Measurements from ENCODE around the gene MAML1.
"Not testable (repeated sequence)": the region's sequence is repeated elsewhere in the genome, so short reads cannot be mapped to it uniquely, and the experiment has no call there.

Gene MAML1

GRCh38 chr5:179724163-179724562 lies 8.5 kb upstream of the MAML1 start:
- no peak for DNase-seq
- H3K9me3 Mint-ChIP-seq = no peaks in the 10 kb centered on the region
- H3K27me3 Mint-ChIP-seq = no peaks in the 10 kb centered on the region
- peaks cover 7% of the 10 kb centered on the region for H3K4me1 Mint-ChIP-seq
- ATAC-seq = no peak
- H3K36me3 Mint-ChIP-seq (ENCODE audit: low read depth) = peaks cover 66% of the 10 kb centered on the region
- H3K4me3 Mint-ChIP-seq = no peak overlapping the region
- peak overlapping the region; percentile 70 for H3K27ac Mint-ChIP-seq

GRCh38 chr5:179727106-179727505 lies 5.5 kb upstream of the MAML1 start:
- H3K27me3 Mint-ChIP-seq = no peaks in the 10 kb centered on the region
- peaks cover 73% of the 10 kb centered on the region for H3K36me3 Mint-ChIP-seq (ENCODE audit: low read depth)
- DNase-seq = no peak
- no peak overlapping the region for H3K4me3 Mint-ChIP-seq
- H3K4me1 Mint-ChIP-seq = peaks cover 21% of the 10 kb centered on the region
- H3K9me3 Mint-ChIP-seq = no peaks in the 10 kb centered on the region
- H3K27ac Mint-ChIP-seq = no peak overlapping the region
- no peak for ATAC-seq

- no peaks in the 10 kb centered on the region for H3K27me3 Mint-ChIP-seq
- no peaks in the 10 kb centered on the region for H3K9me3 Mint-ChIP-seq
- peaks cover 28% of the 10 kb centered on the region for H3K4me1 Mint-ChIP-seq
- H3K27ac Mint-ChIP-seq = peak overlapping the region; percentile 59
- H3K4me3 Mint-ChIP-seq = no peak overlapping the region
- ATAC-seq (no peak), DNase-seq (no peak)
- peaks cover 58% of the 10 kb centered on the region for H3K36me3 Mint-ChIP-seq (ENCODE audit: low read depth)
Measured at GRCh38 chr5:179729303-179729702, 3.3 kb upstream of the MAML1 start.

GRCh38 chr5:179729727-179730126 lies 2.9 kb upstream of the MAML1 start:
- H3K36me3 Mint-ChIP-seq (ENCODE audit: low read depth) = peaks cover 58% of the 10 kb centered on the region
- DNase-seq (no peak), ATAC-seq (no peak)
- no peak overlapping the region for H3K4me3 Mint-ChIP-seq
- no peaks in the 10 kb centered on the region for H3K9me3 Mint-ChIP-seq
- H3K27me3 Mint-ChIP-seq = no peaks in the 10 kb centered on the region
- peaks cover 32% of the 10 kb centered on the region for H3K4me1 Mint-ChIP-seq
- peak overlapping the region; percentile 59 for H3K27ac Mint-ChIP-seq

GRCh38 chr5:179730356-179730755 lies 2.3 kb upstream of the MAML1 start:
- H3K9me3 Mint-ChIP-seq = no peaks in the 10 kb centered on the region
- peaks cover 33% of the 10 kb centered on the region for H3K4me1 Mint-ChIP-seq
- H3K36me3 Mint-ChIP-seq (ENCODE audit: low read depth) = peaks cover 58% of the 10 kb centered on the region
- no peak for ATAC-seq
- H3K4me3 Mint-ChIP-seq = no peak overlapping the region
- no peaks in the 10 kb centered on the region for H3K27me3 Mint-ChIP-seq
- DNase-seq = no peak
- H3K27ac Mint-ChIP-seq = peak overlapping the region; percentile 55

- ATAC-seq (no peak), DNase-seq (no peak)
- Mint-ChIP-seq H3K36me3 (ENCODE audit: low read depth) (peaks cover 58% of the 10 kb centered on the region), H3K4me1 (peaks cover 36% of the 10 kb centered on the region), H3K4me3 (no peak overlapping the region), H3K9me3 (no peaks in the 10 kb centered on the region), H3K27me3 (no peaks in the 10 kb centered on the region), H3K27ac (peak overlapping the region; percentile 78)
Measured at GRCh38 chr5:179730852-179731251, 1.8 kb upstream of the MAML1 start.

GRCh38 chr5:179731791-179732411 lies 721 bp upstream of the MAML1 start:
- peaks cover 55% of the 10 kb centered on the region for H3K36me3 Mint-ChIP-seq (ENCODE audit: low read depth)
- peaks cover 42% of the 10 kb centered on the region for H3K4me1 Mint-ChIP-seq
- no peaks in the 10 kb centered on the region for H3K27me3 Mint-ChIP-seq
- H3K9me3 Mint-ChIP-seq = no peaks in the 10 kb centered on the region
- H3K27ac Mint-ChIP-seq = peak overlapping the region; percentile 93
- ATAC-seq = peak; percentile 48
- peak overlapping the region; percentile 75 for H3K4me3 Mint-ChIP-seq
- DNase-seq = peak; percentile 25

- ATAC-seq (peak; percentile 17), DNase-seq (peak; percentile 37)
- Mint-ChIP-seq H3K36me3 (ENCODE audit: low read depth) (peaks cover 53% of the 10 kb centered on the region), H3K27ac (peak overlapping the region; percentile 93), H3K4me1 (peaks cover 53% of the 10 kb centered on the region), H3K4me3 (peak overlapping the region; percentile 95), H3K27me3 (no peaks in the 10 kb centered on the region), H3K9me3 (no peaks in the 10 kb centered on the region)
Measured at GRCh38 chr5:179732918-179733771, 523 bp downstream of the MAML1 start.

- DNase-seq (no peak), ATAC-seq (no peak)
- H3K27me3 Mint-ChIP-seq = no peaks in the 10 kb centered on the region
- peak overlapping the region; percentile 95 for H3K4me3 Mint-ChIP-seq
- H3K4me1 Mint-ChIP-seq = peaks cover 57% of the 10 kb centered on the region
- H3K9me3 Mint-ChIP-seq = no peaks in the 10 kb centered on the region
- H3K27ac Mint-ChIP-seq = peak overlapping the region; percentile 93
- peaks cover 52% of the 10 kb centered on the region for H3K36me3 Mint-ChIP-seq (ENCODE audit: low read depth)
Measured at GRCh38 chr5:179733772-179734126, 1.1 kb downstream of the MAML1 start.

GRCh38 chr5:179734536-179735164 lies 2.0 kb downstream of the MAML1 start:
- Mint-ChIP-seq H3K9me3 (no peaks in the 10 kb centered on the region), H3K4me3 (peak overlapping the region; percentile 95), H3K27ac (peak overlapping the region; percentile 93), H3K4me1 (peaks cover 61% of the 10 kb centered on the region), H3K36me3 (ENCODE audit: low read depth) (peaks cover 51% of the 10 kb centered on the region), H3K27me3 (no peaks in the 10 kb centered on the region)
- no peak for ATAC-seq
- DNase-seq = no peak

- Mint-ChIP-seq H3K27ac (peak overlapping the region; percentile 6), H3K9me3 (no peaks in the 10 kb centered on the region), H3K27me3 (no peaks in the 10 kb centered on the region), H3K36me3 (ENCODE audit: low read depth) (peaks cover 40% of the 10 kb centered on the region), H3K4me1 (peaks cover 50% of the 10 kb centered on the region), H3K4me3 (no peak overlapping the region)
- ATAC-seq (no peak), DNase-seq (no peak)
Measured at GRCh38 chr5:179738742-179739141, 6.1 kb downstream of the MAML1 start.

- H3K4me1 Mint-ChIP-seq = peaks cover 20% of the 10 kb centered on the region
- H3K27ac Mint-ChIP-seq, ATAC-seq, DNase-seq, H3K4me3 Mint-ChIP-seq, H3K27me3 Mint-ChIP-seq, H3K9me3 Mint-ChIP-seq: not testable (repeated sequence)
- H3K36me3 Mint-ChIP-seq (ENCODE audit: low read depth) = peaks cover 19% of the 10 kb centered on the region
Measured at GRCh38 chr5:179744106-179744505, 11.5 kb downstream of the MAML1 start.

GRCh38 chr5:179746872-179747271 lies 14.2 kb downstream of the MAML1 start:
- H3K4me3 Mint-ChIP-seq = no peak overlapping the region
- H3K9me3 Mint-ChIP-seq = no peaks in the 10 kb centered on the region
- DNase-seq (no peak), ATAC-seq (no peak)
- peaks cover 10% of the 10 kb centered on the region for H3K4me1 Mint-ChIP-seq
- no peaks in the 10 kb centered on the region for H3K27me3 Mint-ChIP-seq
- H3K27ac Mint-ChIP-seq = no peak overlapping the region
- peaks cover 10% of the 10 kb centered on the region for H3K36me3 Mint-ChIP-seq (ENCODE audit: low read depth)

GRCh38 chr5:179747811-179748210 lies 15.2 kb downstream of the MAML1 start:
- no peak for DNase-seq
- no peaks in the 10 kb centered on the region for H3K27me3 Mint-ChIP-seq
- H3K4me3 Mint-ChIP-seq = no peak overlapping the region
- peaks cover 10% of the 10 kb centered on the region for H3K4me1 Mint-ChIP-seq
- no peak for ATAC-seq
- no peak overlapping the region for H3K27ac Mint-ChIP-seq
- no peaks in the 10 kb centered on the region for H3K9me3 Mint-ChIP-seq
- H3K36me3 Mint-ChIP-seq (ENCODE audit: low read depth) = peaks cover 10% of the 10 kb centered on the region

All from activated naive CD8-positive, alpha-beta T cell treated with anti-CD3 and anti-CD28 coated beads, Interleukin-2, amount 50 U/mL, for 24 hours (primary cell).